Cardiac fibroblast (primary cell): ENCODE results near the gene RBPJ.
A peak's percentile ranks its signal among the peaks of the same experiment; 100 is the strongest.

ENCODE experiments used
- DNase-seq, 2 donors: peaks; one replicate each; pipeline versions ENCODE4 v3.0.0 to v3.0.0-alpha.2; 2010; ENCODE audit warnings: low read depth in 2 of 2
- H3K4me3 ChIP-seq, 2 donors: replicated peaks in 1 of 2; 1 replicate in 1 of 2; 2 replicates in 1 of 2; pipeline ENCODE4 v1.5.1; 2011; ENCODE audit warnings: low read depth in 2 of 2, low read length in 2 of 2, mild to moderate bottlenecking in 2 of 2, moderate library complexity in 1 of 2
- CTCF ChIP-seq: IDR thresholded peaks from one replicate; pipeline ENCODE4 v1.5.1; 2011; ENCODE audit warnings: low read depth, mild to moderate bottlenecking, low read length, inconsistent platforms

The RBPJ gene

GRCh38 chr4:26360864-26361263 is 40.0 kb downstream of the RBPJ start:
- no peak for TF ChIP-seq CTCF
- DNase-seq: no peak
- no peak overlapping the region for H3K4me3 ChIP-seq

- no peak overlapping the region for H3K4me3 ChIP-seq
- no peak for TF ChIP-seq CTCF
Measured at GRCh38 chr4:26361297-26361696, 40.5 kb downstream of the RBPJ start.

DNA sequence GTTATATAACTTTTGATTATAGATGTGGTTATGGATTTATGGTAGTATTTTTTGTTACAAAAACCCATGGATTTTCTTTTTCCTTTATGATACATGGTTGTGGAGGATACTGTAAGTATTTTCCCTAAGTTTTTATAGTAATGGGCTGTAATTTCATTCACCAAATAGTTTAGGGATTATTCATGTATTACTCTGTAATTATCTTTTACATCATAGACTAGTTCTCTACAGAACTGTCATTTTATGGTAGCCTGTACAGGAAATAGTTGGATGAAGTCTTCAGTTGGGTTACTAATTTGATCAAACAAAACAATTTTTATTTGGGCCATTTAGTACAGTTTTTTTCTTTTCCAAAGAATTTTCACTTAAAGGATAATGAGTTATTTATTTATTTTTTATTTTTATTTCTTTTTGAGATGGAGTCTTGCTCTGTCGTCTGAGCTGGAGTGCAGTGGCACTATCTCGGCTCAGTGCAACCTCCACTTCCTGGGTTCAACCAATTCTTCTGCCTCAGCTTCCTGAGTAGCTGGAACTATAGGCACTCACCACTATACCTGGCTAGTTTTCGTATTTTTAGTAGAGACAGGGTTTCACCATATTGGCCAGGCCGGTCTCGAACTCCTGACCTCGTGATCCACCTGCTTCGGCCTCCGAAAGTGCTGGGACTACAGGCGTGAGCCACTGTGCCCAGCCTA is 42.1 kb downstream of the RBPJ start:
- DNase-seq: peak in 1 of 2 donors; percentile 27
- no peak for TF ChIP-seq CTCF
- no peak overlapping the region for H3K4me3 ChIP-seq

More at GRCh38 chr4:26361297-26361696, 40.5 kb downstream of the RBPJ start:
- no peak for DNase-seq

- TF ChIP-seq CTCF: no peak
- DNase-seq: no peak
- H3K4me3 ChIP-seq: no peak overlapping the region
Measured at GRCh38 chr4:26365537-26366150, 44.8 kb downstream of the RBPJ start.

DNA sequence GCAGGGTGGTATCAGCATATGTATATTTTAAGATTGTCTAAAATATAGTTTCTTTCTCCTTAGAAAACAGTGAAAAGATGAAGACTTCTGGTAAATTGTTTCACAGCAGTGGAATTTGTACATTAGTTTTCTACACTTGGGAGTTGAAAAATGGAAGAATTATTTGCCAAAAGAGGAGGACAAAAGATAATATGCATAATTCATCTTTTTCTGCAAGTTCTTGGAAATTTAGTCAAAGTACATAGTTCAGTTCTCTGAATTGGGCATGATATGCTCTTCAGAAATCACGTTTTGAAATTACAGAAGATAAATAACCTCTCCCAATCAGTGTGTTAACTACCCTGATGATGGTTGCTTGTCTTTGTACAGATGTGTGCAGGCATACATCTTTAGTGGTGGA is 47.0 kb downstream of the RBPJ start:
- H3K4me3 ChIP-seq: no peak overlapping the region
- DNase-seq: no peak
- no peak for TF ChIP-seq CTCF

DNA sequence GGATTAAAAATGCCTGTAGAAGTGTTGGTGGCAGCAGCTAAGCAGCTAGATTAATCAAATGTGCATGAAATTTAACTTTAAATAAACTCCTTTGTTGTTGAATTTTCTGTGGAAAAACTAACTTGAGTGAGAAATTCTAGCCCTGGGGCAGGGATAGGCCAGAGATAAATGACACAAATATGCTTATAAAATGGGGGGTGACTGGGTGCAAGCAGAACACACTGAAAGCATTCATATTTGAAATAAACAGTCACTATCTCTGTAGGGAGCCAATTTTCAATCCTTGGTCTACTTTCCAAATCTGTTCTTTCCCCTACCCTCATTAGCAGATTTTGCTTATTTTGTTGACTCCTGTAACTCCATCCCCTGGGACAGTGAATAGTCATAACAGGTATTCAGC is 47.9 kb downstream of the RBPJ start:
- TF ChIP-seq CTCF: no peak
- H3K4me3 ChIP-seq: no peak overlapping the region
- DNase-seq: peak in 1 of 2 donors; percentile 47
